ENCODE data around the gene SMIM38. TPM values are rescaled to one million over a fixed set of nuclear protein-coding genes. Genes with fewer than 3 reads are reported as not detected.

Gene SMIM38
- 0.41 and 0.53 TPM in 2 replicates for total RNA-seq

DNA sequence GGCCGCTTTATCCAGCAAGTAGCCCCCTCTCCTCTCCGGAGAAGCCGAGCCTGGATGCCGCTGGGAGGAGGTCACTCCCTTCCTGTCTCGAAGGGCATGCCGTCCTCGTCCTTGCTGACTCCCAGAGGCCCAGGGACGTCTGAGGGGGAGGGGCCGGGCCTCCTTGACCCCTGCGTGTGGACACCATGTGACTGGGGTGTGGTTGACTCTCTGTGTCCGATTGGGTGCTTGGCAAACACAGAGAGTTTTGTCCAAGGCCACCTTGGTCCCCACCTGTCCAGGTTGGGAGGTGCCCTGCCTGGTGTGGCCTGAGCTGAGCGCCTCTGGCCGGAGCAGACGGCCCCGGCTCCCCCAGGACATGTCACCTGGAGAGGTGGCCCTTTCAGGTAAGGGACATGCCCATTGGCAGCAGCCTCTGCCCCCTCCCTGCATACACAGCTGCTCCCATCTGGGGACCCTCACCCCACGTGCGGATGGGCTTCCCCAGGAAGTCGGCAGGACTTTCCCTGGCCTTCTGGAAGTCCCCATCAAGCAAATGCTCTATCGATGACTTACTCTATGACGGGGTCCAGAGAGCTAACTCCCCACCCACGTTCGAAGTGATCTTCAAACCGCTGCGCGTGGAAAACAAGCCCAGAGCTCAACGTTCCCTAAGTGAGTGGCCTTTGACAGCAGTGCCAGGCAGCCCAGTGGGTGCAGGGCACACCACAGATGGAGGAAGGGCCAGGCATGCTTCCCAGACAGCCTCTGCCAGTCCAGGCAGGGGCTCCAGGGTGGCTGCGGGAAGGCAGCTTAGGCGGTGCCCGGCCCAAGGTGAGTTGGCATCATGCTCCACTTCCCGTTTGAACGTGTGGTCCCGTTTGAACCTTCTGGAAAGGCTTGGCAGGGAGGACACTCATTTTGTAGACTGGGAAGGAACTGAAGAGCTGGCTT, at the start of gene SMIM38:
SMIM38 (plus strand) TSS at position 634 of the 933 bp plus-strand sequence. CDS start 1,912 bp downstream, outside the sequence.
- DNase-seq (ENCODE audit: low spot score): no peak
- Mint-ChIP-seq H3K36me3 (ENCODE audit: low read depth) (no peaks in the 10 kb centered on the region), H3K4me1 (ENCODE audit: low read depth) (no peaks in the 10 kb centered on the region), H3K9me3 (peaks cover under 1% of the 10 kb centered on the region), H3K27ac (peak within 1 kb of the TSS; percentile 24), H3K27me3 (ENCODE audit: low read depth) (no peaks in the 10 kb centered on the region), H3K4me3 (ENCODE audit: low read depth) (no peak within 1 kb of the TSS)
- intact Hi-C loops (cut with micrococcal nuclease): no loop called here

DNA sequence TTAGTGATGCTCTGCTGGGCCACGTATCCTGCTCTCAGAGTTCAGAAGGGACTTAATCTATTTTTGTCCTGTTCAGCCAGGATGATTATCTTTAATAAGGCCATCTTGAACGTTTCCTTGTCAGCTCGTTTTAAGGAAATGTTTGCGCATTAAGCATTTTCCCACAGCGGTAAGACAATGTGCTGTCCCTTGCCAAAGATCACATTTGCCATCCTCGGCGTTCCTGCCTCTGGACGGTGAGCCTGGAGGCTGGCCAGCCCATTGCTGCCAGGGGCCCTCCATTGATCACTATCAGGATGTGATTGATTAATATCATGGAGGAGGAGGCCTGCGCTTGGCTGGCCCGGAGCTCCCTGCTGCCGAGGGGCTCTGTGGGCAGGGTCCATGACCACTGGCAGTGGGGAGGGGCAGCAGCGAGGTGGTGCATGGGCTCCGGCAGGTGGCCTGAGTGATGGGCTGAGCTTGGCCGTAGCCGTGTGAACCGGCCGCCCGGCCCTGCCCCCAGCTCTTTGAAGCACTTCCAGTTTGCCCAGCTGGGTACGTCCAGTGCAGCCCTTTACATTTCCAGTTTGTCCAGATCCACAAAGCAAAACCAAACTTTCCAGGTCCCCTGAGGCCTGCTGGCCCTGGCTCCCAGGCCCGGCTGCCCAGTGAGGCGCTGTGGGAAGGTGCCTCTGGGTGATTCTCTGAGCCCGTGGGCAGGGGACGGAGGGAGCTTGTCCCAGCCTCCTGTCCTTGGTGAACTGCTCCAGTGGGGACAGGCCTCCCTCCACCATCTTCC, 49.5 kb upstream of the SMIM38 start:
- H3K27ac Mint-ChIP-seq: no peak overlapping the region

DNA sequence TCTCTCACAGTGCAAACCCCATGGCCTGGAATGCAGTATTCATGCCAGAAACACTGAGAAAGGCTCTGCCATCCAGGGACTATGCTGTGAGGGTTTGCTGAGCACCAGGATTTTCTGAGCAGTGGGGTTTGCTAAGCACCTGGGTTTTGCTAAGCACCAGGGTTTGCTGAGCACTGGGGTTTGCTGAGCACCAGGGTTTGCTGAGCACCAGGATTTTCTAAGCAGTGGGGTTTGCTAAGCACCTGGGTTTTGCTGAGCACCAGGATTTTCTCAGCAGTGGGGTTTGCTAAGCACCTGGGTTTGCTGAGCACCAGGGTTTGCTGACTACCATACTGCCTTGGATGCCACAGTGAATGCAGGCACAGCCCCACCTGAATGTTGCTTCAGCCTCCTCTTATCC, 48.3 kb upstream of the SMIM38 start:
- H3K4me1 Mint-ChIP-seq (ENCODE audit: low read depth): peaks cover 1% of the 10 kb centered on the region
- no peaks in the 10 kb centered on the region for H3K27me3 Mint-ChIP-seq (ENCODE audit: low read depth)
- no peaks in the 10 kb centered on the region for H3K36me3 Mint-ChIP-seq (ENCODE audit: low read depth)
- intact Hi-C loops (cut with micrococcal nuclease): no loop called here
- DNase-seq (ENCODE audit: low spot score): no peak
- H3K4me3 Mint-ChIP-seq (ENCODE audit: low read depth): no peak overlapping the region
- H3K9me3 Mint-ChIP-seq: peaks cover 6% of the 10 kb centered on the region
- H3K27ac Mint-ChIP-seq: no peak overlapping the region

More for the DNA sequence above, 49.5 kb upstream of the SMIM38 start:
- no peak for DNase-seq (ENCODE audit: low spot score)
- no peaks in the 10 kb centered on the region for H3K36me3 Mint-ChIP-seq (ENCODE audit: low read depth)
- H3K27me3 Mint-ChIP-seq (ENCODE audit: low read depth): no peaks in the 10 kb centered on the region
- H3K4me1 Mint-ChIP-seq (ENCODE audit: low read depth): peaks cover 1% of the 10 kb centered on the region
- intact Hi-C loops (cut with micrococcal nuclease): no loop called here
- H3K9me3 Mint-ChIP-seq: peaks cover 6% of the 10 kb centered on the region
- no peak overlapping the region for H3K4me3 Mint-ChIP-seq (ENCODE audit: low read depth)

DNA sequence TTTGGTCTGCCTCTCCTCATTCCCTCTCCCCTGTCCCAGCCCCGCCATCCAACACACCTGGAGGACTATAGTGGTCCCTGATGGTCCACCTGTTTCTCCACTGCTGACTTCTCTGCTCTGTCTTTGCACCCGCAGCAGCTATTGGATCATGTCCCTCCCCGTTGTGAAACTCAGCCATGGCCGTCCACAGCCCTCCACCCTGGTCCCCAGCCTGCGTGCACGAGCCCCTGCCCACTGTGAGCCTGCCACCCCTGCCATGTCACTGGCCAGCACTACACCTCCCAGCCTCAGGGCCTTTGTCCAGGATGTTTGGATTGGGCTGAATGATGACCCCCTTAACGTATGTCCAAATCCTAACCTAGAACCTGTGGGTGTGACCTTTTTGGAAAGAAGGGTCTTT, 47.7 kb upstream of the SMIM38 start:
- intact Hi-C loops (cut with micrococcal nuclease): no loop called here
- Mint-ChIP-seq H3K4me3 (ENCODE audit: low read depth) (no peak overlapping the region), H3K9me3 (peaks cover 6% of the 10 kb centered on the region), H3K27ac (no peak overlapping the region), H3K27me3 (ENCODE audit: low read depth) (no peaks in the 10 kb centered on the region), H3K4me1 (ENCODE audit: low read depth) (peaks cover 1% of the 10 kb centered on the region), H3K36me3 (ENCODE audit: low read depth) (no peaks in the 10 kb centered on the region)
- DNase-seq (ENCODE audit: low spot score): no peak

DNA sequence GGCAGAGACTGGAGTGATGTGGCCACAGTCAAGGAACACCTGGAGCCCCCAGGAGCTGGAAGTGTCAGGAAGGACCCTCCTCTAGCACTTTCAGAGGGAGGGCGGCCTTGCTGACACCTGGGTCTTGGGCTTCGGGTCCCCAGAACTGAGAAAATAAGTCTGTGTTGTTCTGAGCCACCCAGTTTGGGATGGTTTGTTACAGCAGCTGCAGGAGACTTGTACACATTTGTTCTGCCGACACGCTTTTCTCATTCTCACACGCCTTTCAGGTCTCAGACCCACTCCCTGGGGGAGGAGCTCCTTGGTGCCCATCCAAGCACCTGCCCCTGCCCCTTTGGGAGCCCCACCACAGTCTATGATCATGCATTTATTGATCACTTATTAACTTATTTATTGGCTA, 47.2 kb upstream of the SMIM38 start:
- intact Hi-C loops (cut with micrococcal nuclease): no loop called here
- H3K36me3 Mint-ChIP-seq (ENCODE audit: low read depth): no peaks in the 10 kb centered on the region
- H3K27me3 Mint-ChIP-seq (ENCODE audit: low read depth): no peaks in the 10 kb centered on the region
- DNase-seq (ENCODE audit: low spot score): no peak
- no peak overlapping the region for H3K4me3 Mint-ChIP-seq (ENCODE audit: low read depth)
- peaks cover 6% of the 10 kb centered on the region for H3K9me3 Mint-ChIP-seq
- H3K4me1 Mint-ChIP-seq (ENCODE audit: low read depth): peaks cover 1% of the 10 kb centered on the region
- no peak overlapping the region for H3K27ac Mint-ChIP-seq

DNA sequence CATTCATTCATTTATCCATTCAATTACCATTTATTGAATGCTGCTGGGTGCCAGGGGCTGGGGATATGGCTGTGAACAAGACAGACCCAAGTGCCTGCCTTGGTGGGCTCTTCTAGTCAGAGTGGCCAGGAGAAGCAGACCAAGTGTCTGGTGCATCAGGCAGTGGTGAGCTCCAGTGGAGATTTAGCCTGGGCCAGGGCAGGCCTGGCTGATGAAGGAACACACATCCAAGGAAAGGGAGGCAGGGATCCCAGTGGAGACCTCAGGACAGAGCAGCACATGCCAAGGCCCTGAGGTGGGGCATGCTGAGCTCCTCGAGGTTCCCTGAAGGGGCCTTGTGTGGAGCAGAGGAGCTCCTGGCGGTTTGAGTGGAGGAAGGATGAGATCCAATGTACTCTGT, 46.6 kb upstream of the SMIM38 start:
- no peak overlapping the region for H3K4me3 Mint-ChIP-seq (ENCODE audit: low read depth)
- peaks cover 6% of the 10 kb centered on the region for H3K9me3 Mint-ChIP-seq
- H3K27ac Mint-ChIP-seq: no peak overlapping the region
- H3K36me3 Mint-ChIP-seq (ENCODE audit: low read depth): no peaks in the 10 kb centered on the region
- peaks cover 1% of the 10 kb centered on the region for H3K4me1 Mint-ChIP-seq (ENCODE audit: low read depth)
- no peak for DNase-seq (ENCODE audit: low spot score)
- no peaks in the 10 kb centered on the region for H3K27me3 Mint-ChIP-seq (ENCODE audit: low read depth)
- intact Hi-C loops (cut with micrococcal nuclease): no loop called here

DNA sequence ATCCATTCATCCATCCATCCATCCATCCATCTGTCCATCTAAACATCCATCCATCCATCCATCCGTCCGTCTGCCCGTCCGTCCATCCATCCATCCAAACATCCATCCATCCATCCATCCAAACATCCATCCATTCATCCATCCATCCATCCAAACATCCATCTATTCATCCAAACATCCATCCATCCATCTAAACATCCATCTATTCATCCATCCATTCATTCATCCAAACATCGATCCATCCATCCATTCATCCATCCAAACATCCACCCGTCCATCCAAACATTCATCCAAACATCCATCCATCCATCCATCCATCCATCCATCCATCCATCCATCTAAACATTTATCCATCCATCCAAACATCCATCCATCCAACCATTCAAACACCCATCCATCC, 45.3 kb upstream of the SMIM38 start:
- Mint-ChIP-seq H3K36me3 (ENCODE audit: low read depth) (no peaks in the 10 kb centered on the region), H3K9me3 (peaks cover 6% of the 10 kb centered on the region), H3K27me3 (ENCODE audit: low read depth) (no peaks in the 10 kb centered on the region), H3K4me1 (ENCODE audit: low read depth) (peaks cover 1% of the 10 kb centered on the region), H3K27ac (no peak overlapping the region), H3K4me3 (ENCODE audit: low read depth) (no peak overlapping the region)
- intact Hi-C loops (cut with micrococcal nuclease): no loop called here
- no peak for DNase-seq (ENCODE audit: low spot score)

DNA sequence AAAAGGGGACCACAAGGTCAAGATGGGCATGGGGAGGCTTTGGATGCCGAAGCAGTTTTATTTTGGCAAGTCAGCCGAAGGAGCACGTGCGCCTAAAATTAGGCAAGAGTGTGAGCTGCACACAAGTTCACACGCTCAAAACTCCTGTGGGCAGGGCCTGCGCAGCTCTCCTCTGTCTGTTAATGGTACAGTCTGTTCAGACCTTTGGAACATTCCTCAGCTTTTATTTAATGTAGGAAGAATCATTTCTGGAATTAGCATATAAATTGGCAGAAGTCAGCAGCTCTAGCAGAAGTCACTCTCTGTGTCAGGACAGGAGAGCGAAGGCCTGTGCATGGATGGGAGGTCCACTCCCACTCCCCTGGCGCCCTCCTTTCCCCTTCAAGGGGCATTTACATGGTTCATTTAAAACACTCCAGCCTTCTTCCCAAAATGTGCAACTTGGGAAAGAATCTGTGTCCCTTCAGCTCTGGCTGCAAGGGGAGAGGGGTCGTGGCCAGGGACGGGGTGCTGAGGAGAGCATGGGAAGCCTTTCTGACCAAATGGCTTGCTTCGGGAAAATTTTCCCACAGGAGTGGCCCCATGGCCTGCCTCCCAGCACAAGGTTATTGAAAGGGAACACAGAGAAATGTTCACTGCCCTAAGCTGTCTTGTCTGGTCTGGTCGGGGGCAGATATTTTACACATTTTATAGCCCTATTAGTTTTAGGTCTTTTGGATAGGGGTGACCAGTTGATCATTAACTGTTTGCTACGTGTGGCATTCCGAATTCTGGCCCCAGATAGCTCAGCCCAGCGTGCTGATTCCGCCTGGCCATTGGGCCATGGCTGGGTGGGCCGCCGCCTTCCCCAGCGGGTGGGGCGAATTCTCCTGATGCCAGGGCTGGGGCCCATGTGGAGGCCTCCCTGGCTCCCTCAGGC, 43.9 kb upstream of the SMIM38 start:
- DNase-seq (ENCODE audit: low spot score): no peak
- H3K4me3 Mint-ChIP-seq (ENCODE audit: low read depth): no peak overlapping the region
- no peak overlapping the region for H3K27ac Mint-ChIP-seq
- intact Hi-C loops (cut with micrococcal nuclease): no loop called here
- no peaks in the 10 kb centered on the region for H3K36me3 Mint-ChIP-seq (ENCODE audit: low read depth)
- H3K9me3 Mint-ChIP-seq: peaks cover 6% of the 10 kb centered on the region
- H3K4me1 Mint-ChIP-seq (ENCODE audit: low read depth): no peaks in the 10 kb centered on the region
- H3K27me3 Mint-ChIP-seq (ENCODE audit: low read depth): no peaks in the 10 kb centered on the region

DNA sequence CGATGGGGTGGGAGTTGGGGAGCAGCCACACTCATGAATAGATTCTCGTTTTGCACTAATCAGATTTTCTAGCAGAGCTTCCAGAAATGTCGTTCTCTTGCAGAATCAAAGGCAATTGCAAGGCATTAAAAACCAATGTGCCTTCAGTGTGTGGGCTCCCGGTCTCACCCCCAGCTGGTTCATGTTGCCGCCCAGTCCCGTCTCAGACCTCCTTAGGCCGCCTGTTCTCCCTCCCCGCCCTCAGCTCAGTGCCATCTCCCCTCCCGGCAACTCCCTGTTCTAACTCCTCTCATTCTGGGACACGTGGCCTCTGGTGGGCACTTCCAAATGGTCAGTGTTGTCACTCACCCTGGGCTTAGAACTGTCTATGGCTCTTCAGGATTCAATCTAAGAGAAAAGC, 42.5 kb upstream of the SMIM38 start:
- no peaks in the 10 kb centered on the region for H3K36me3 Mint-ChIP-seq (ENCODE audit: low read depth)
- no peak for DNase-seq (ENCODE audit: low spot score)
- no peak overlapping the region for H3K27ac Mint-ChIP-seq
- no peaks in the 10 kb centered on the region for H3K27me3 Mint-ChIP-seq (ENCODE audit: low read depth)
- H3K4me3 Mint-ChIP-seq (ENCODE audit: low read depth): no peak overlapping the region
- H3K9me3 Mint-ChIP-seq: peaks cover 6% of the 10 kb centered on the region
- no peaks in the 10 kb centered on the region for H3K4me1 Mint-ChIP-seq (ENCODE audit: low read depth)
- intact Hi-C loops (cut with micrococcal nuclease): no loop called here

DNA sequence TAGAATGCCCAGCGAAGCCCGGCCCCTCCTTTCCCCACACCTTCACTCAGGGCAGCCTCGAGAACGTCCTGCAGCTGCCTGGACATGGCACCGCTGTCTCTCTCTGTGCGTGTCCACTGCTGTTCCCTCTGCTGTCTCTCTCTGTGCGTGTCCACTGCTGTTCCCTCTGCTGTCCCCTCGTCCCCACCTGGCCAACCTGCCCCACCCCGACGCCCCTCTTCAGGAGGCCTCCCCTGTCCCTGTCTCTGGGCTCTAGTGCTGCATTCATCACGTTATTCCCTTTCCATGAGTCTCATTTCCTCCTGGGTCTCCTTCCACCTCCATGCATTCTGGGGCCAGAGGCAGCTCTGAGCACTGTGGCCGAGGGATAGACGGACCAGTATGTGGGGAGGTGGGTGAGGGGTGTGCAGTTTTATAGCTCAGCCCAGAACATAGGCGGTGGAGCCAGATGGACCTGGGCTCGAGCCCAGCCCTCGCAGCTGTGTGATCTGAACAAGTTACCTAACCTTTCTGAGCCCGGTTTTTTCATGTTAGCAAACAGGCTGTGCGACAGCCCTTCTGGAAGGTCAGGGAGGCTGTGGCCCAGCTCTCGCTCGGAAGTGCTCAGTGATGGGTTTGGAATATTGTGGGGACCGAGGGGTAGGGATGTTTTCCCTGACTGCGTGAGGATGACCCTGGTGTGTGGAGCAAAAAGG, 41.9 kb upstream of the SMIM38 start:
- Mint-ChIP-seq H3K4me3 (ENCODE audit: low read depth) (no peak overlapping the region), H3K9me3 (peaks cover 6% of the 10 kb centered on the region), H3K27ac (no peak overlapping the region), H3K4me1 (ENCODE audit: low read depth) (no peaks in the 10 kb centered on the region), H3K36me3 (ENCODE audit: low read depth) (no peaks in the 10 kb centered on the region), H3K27me3 (ENCODE audit: low read depth) (no peaks in the 10 kb centered on the region)
- DNase-seq (ENCODE audit: low spot score): no peak
- intact Hi-C loops (cut with micrococcal nuclease): no loop called here

DNA sequence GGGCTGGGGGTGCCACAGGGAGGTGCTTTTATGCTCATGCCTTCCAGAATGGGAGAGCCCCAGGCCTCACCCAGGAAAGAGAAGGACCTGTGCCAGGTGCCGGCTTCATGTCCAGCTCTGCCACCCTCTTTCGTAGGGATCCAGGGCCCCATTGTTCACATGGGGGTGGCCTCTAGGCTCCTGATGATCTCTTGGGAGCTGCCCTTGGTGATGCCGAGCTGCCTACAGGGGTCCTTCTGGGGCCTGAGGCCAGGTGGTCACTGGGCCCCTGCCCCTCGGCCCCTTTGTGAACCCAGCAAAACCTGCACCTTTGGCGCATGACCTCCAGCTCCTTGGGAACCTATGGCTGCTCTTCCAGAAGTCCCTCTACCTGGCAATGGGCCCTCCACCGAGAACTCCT, 41.4 kb upstream of the SMIM38 start:
- Mint-ChIP-seq H3K27ac (no peak overlapping the region), H3K36me3 (ENCODE audit: low read depth) (no peaks in the 10 kb centered on the region), H3K9me3 (peaks cover 9% of the 10 kb centered on the region), H3K4me1 (ENCODE audit: low read depth) (no peaks in the 10 kb centered on the region), H3K4me3 (ENCODE audit: low read depth) (no peak overlapping the region), H3K27me3 (ENCODE audit: low read depth) (no peaks in the 10 kb centered on the region)
- no peak for DNase-seq (ENCODE audit: low spot score)
- intact Hi-C loops (cut with micrococcal nuclease): no loop called here

Measured in activated T-helper 2 cell treated with anti-CD3 and anti-CD28 coated beads, Interferon-gamma antibody, Interleukin-2, Interleukin-4, amounts not matched to agents 10 μg/mL and 5 μg/mL and 100 μg/mL, durations not matched to agents 14 hours and 24 hours and 36 hours (primary cell).